Liver (tissue), 9 donors: ENCODE measurements around the gene UCK2. TPM values are rescaled to one million over a fixed set of nuclear protein-coding genes. Genes with fewer than 3 reads are reported as not detected.

ENCODE experiments used
- DNase-seq: peaks from one replicate; pipeline ENCODE4 v3.0.0-alpha.2; 2017; ENCODE audit warnings: low spot score
- H3K27ac ChIP-seq, 2 donors: one replicate each; pipeline ENCODE4 v1.7.0; 2013; ENCODE audit warnings: inconsistent platforms in 2 of 2, low read length in 2 of 2, control low read depth in 1 of 2, low read depth in 1 of 2, mild to moderate bottlenecking in 1 of 2
- H3K27me3 ChIP-seq, 4 donors: one replicate each; pipeline versions ENCODE4 v1.6.1 to v1.7.0; 2013; ENCODE audit warnings: low read length in 3 of 4, inconsistent platforms in 1 of 4, mild to moderate bottlenecking in 1 of 4, moderate library complexity in 1 of 4; ENCODE audit not compliant: control insufficient read depth in 4 of 4, insufficient read depth in 4 of 4
- H3K36me3 ChIP-seq, 4 donors: one replicate each; pipeline versions ENCODE4 v1.6.1 to v1.7.0; 2013; ENCODE audit warnings: low read length in 3 of 4, mild to moderate bottlenecking in 3 of 4, low read depth in 1 of 4, moderate library complexity in 1 of 4; ENCODE audit not compliant: control insufficient read depth in 4 of 4, insufficient read depth in 3 of 4
- H3K4me1 ChIP-seq, 4 donors: one replicate each; pipeline versions ENCODE4 v1.6.1 to v1.7.0; 2013; ENCODE audit warnings: low read length in 3 of 4, mild to moderate bottlenecking in 3 of 4, moderate library complexity in 1 of 4; ENCODE audit not compliant: control insufficient read depth in 4 of 4, insufficient read depth in 4 of 4
- H3K4me3 ChIP-seq, 3 donors: one replicate each; pipeline versions ENCODE4 v1.6.1 to v1.7.0; 2013; ENCODE audit warnings: low read length in 3 of 3, control low read depth in 1 of 3, low read depth in 1 of 3, mild to moderate bottlenecking in 1 of 3
- H3K9ac ChIP-seq, 2 donors: one replicate each; pipeline ENCODE4 v1.7.0; 2013; ENCODE audit warnings: low read length in 2 of 2, mild to moderate bottlenecking in 2 of 2, moderate library complexity in 2 of 2, control low read depth in 1 of 2, low read depth in 1 of 2
- H3K9me3 ChIP-seq, 4 donors: one replicate each; pipeline versions ENCODE4 v1.6.1 to v1.7.0; 2013; ENCODE audit warnings: low read length in 3 of 4; ENCODE audit not compliant: control insufficient read depth in 4 of 4
- FOXA1 ChIP-seq: IDR thresholded peaks from 2 replicates; pipeline ENCODE4 v1.6.1; 2016; ENCODE audit warnings: antibody characterized with exemption
- FOXA2 ChIP-seq: IDR thresholded peaks from 2 replicates; pipeline ENCODE4 v1.6.1; 2016; ENCODE audit warnings: antibody characterized with exemption
- HNF4A ChIP-seq, 2 donors: conservative IDR thresholded peaks; 2 replicates each; pipeline ENCODE4 v1.6.1; 2016; ENCODE audit warnings: antibody characterized with exemption in 2 of 2, mild to moderate bottlenecking in 2 of 2
- NR2F2 ChIP-seq: IDR thresholded peaks from 2 replicates; pipeline ENCODE4 v1.6.1; 2016; ENCODE audit warnings: antibody characterized with exemption
- RAD21 ChIP-seq, 2 donors: IDR thresholded peaks; 2 replicates each; pipeline ENCODE4 v1.6.1; 2016; ENCODE audit warnings: antibody characterized with exemption in 2 of 2, mild to moderate bottlenecking in 2 of 2
- RXRA ChIP-seq, 2 donors: IDR thresholded peaks; 2 replicates each; pipeline ENCODE4 v1.6.1; 2017 to 2018; ENCODE audit warnings: antibody characterized with exemption in 2 of 2, mild to moderate bottlenecking in 1 of 2
- SP1 ChIP-seq: IDR thresholded peaks from 2 replicates; pipeline ENCODE4 v1.6.1; 2018; ENCODE audit warnings: antibody characterized with exemption, mild to moderate bottlenecking
- WGBS: extraction: QIAGEN DNeasy Blood & Tissue Kit; methylation state at CpG from one replicate; pipeline ENCODE4 v1.1.7; 2013; 5-methylcytosine and 5-hydroxymethylcytosine counted together
- polyA plus RNA-seq, 2 donors: library from polyadenylated mRNA; stranded (reverse) in 1 of 2; unstranded in 1 of 2; fragments of 200-250 nt in 1 of 2; fragments of >200 nt in 1 of 2; fragmentation: Nextera tagmentation in 1 of 2; extraction: Ambion mirVana in 1 of 2; gene quantifications; one replicate each; pipeline versions ENCODE4 v1.2.1 to v1.2.3, GENCODE V29; 2013 to 2015
- total RNA-seq, 2 donors: library from RNA; depleted of rRNA; stranded (reverse); fragments of >200 nt; gene quantifications; one replicate each; pipeline ENCODE4 v1.2.3, GENCODE V29; 2014
- TF ChIP-seq, protein P1 (sequence below): IDR thresholded peaks from 2 replicates; pipeline ENCODE4 v1.6.1; 2016; ENCODE audit warnings: antibody characterized with exemption
- TF ChIP-seq, protein P2 (sequence below): IDR thresholded peaks from 2 replicates; pipeline ENCODE4 v1.6.1; 2016; ENCODE audit warnings: antibody characterized with exemption, mild to moderate bottlenecking
- TF ChIP-seq, protein P3 (sequence below): IDR thresholded peaks from 2 replicates; pipeline ENCODE4 v1.6.1; 2016; ENCODE audit warnings: antibody characterized with exemption
- TF ChIP-seq, protein P4 (sequence below): IDR thresholded peaks from 2 replicates; pipeline ENCODE4 v1.6.1; 2016; ENCODE audit warnings: antibody characterized with exemption
- donor health status: healthy.
- donor health status: healthy.
- donor health status: healthy.
- donor health status: healthy.
- donor health status: healthy.

The UCK2 gene
- total and polyA plus RNA-seq, 4 donors, result 8.9 to 25.5 (median 17.3) TPM

DNA sequence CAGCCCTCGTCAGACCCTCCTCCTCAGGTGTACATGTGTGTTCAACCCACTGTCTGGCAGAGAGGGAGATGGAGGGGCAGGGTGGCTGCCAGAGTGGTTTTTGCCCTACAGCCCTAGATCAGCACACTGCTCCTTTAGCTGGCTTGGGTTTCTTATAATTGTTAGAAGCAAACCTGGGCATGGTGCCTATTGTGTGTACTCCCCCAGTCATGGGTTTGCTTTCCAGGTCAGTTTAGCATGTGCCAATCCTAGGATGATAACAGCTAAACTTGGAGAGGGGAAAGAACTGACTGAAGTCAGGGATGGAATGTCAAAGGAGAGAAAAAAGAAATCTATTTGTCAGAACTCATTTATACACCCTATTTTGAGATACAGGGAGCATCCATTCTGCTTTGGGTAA lies 63.3 kb downstream of the UCK2 start:
- Histone ChIP-seq H3K27me3 (no peaks in the 10 kb centered on the region), H3K4me1 (peaks cover 2 to 32% (median 18%) of the 10 kb centered on the region in 4 donors), H3K9ac (no peak overlapping the region), H3K9me3 (no peaks in the 10 kb centered on the region), H3K4me3 (no peak overlapping the region), H3K27ac (no peak overlapping the region), H3K36me3 (peaks cover 0 to 2% (median 0%) of the 10 kb centered on the region in 4 donors)
- 57% methylated on average over 1 of the region's 1 CpG for WGBS
- no peak for DNase-seq
- TF ChIP-seq, protein P1, sequence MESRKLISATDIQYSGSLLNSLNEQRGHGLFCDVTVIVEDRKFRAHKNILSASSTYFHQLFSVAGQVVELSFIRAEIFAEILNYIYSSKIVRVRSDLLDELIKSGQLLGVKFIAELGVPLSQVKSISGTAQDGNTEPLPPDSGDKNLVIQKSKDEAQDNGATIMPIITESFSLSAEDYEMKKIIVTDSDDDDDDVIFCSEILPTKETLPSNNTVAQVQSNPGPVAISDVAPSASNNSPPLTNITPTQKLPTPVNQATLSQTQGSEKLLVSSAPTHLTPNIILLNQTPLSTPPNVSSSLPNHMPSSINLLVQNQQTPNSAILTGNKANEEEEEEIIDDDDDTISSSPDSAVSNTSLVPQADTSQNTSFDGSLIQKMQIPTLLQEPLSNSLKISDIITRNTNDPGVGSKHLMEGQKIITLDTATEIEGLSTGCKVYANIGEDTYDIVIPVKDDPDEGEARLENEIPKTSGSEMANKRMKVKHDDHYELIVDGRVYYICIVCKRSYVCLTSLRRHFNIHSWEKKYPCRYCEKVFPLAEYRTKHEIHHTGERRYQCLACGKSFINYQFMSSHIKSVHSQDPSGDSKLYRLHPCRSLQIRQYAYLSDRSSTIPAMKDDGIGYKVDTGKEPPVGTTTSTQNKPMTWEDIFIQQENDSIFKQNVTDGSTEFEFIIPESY, result no peak
- TF ChIP-seq HNF4A (conservative IDR thresholded peaks at IDR 0.05) (peak in 1 of 2 donors; percentile 29), RXRA (IDR thresholded peaks at IDR 0.05) (peak in 1 of 2 donors; percentile 24)

DNA sequence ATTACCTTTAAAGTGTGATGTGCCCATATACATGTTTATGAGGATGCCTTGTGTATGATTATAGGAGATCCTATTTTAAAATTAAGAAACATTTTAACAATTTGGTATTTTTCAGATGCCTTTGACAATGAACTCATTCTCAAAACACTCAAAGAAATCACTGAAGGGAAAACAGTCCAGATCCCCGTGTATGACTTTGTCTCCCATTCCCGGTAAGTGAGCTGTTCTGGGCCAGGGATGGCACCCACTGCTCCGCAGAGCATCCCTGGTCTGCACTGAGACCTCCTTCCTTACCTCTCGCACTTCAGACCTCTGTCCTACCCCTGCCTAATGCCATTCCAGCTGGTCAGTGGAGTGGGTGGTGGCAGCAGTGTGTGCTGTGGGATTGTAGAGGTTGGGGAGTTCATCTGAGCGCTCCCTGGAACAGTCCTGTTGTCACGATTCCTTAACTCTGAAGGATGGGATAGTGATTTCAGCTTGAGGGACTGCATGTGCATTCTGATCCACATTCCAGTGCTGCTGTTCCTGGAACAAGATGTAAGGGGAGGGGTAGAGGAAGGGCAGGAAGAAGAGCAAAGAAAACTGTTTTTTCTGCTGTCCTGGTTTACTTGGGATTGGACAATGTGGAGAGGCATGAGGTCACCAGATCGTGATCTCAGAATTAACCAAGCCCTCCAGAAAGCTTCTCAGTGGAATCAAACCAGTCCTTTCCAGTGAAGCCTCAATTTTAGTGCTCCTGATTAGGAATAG lies 63.9 kb downstream of the UCK2 start:
- no peak for TF ChIP-seq FOXA2
- TF ChIP-seq, protein P2, sequence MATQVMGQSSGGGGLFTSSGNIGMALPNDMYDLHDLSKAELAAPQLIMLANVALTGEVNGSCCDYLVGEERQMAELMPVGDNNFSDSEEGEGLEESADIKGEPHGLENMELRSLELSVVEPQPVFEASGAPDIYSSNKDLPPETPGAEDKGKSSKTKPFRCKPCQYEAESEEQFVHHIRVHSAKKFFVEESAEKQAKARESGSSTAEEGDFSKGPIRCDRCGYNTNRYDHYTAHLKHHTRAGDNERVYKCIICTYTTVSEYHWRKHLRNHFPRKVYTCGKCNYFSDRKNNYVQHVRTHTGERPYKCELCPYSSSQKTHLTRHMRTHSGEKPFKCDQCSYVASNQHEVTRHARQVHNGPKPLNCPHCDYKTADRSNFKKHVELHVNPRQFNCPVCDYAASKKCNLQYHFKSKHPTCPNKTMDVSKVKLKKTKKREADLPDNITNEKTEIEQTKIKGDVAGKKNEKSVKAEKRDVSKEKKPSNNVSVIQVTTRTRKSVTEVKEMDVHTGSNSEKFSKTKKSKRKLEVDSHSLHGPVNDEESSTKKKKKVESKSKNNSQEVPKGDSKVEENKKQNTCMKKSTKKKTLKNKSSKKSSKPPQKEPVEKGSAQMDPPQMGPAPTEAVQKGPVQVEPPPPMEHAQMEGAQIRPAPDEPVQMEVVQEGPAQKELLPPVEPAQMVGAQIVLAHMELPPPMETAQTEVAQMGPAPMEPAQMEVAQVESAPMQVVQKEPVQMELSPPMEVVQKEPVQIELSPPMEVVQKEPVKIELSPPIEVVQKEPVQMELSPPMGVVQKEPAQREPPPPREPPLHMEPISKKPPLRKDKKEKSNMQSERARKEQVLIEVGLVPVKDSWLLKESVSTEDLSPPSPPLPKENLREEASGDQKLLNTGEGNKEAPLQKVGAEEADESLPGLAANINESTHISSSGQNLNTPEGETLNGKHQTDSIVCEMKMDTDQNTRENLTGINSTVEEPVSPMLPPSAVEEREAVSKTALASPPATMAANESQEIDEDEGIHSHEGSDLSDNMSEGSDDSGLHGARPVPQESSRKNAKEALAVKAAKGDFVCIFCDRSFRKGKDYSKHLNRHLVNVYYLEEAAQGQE, result no peak
- no peak for TF ChIP-seq SP1
- TF ChIP-seq, protein P3, sequence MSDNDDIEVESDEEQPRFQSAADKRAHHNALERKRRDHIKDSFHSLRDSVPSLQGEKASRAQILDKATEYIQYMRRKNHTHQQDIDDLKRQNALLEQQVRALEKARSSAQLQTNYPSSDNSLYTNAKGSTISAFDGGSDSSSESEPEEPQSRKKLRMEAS, result no peak
- TF ChIP-seq NR2F2, result no peak
- TF ChIP-seq, protein P4, sequence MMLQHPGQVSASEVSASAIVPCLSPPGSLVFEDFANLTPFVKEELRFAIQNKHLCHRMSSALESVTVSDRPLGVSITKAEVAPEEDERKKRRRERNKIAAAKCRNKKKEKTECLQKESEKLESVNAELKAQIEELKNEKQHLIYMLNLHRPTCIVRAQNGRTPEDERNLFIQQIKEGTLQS, result no peak
- no peak for TF ChIP-seq RAD21 (IDR thresholded peaks at IDR 0.05)
- TF ChIP-seq, protein P1, result no peak
- TF ChIP-seq FOXA1, result no peak
- TF ChIP-seq RXRA (IDR thresholded peaks at IDR 0.05), result no peak
- TF ChIP-seq HNF4A (conservative IDR thresholded peaks at IDR 0.05), result no peak
- WGBS, result 98% methylated on average over 7 of the region's 7 CpGs
- no peak overlapping the region for H3K9ac ChIP-seq
- no peak overlapping the region for H3K4me3 ChIP-seq
- H3K9me3 ChIP-seq, result no peaks in the 10 kb centered on the region
- H3K36me3 ChIP-seq, result peaks cover 0 to 3% (median 2%) of the 10 kb centered on the region in 4 donors
- no peak for DNase-seq
- H3K27me3 ChIP-seq, result no peaks in the 10 kb centered on the region
- peaks cover 2 to 27% (median 14%) of the 10 kb centered on the region in 4 donors for H3K4me1 ChIP-seq
- no peak overlapping the region for H3K27ac ChIP-seq
